Measurements from ENCODE around the gene TMEM72. TPM values are rescaled to one million over a fixed set of nuclear protein-coding genes. Genes with fewer than 3 reads are reported as not detected.

The TMEM72 gene
- polyA plus RNA-seq, 12 donors, result 0.08 to 0.21 (median 0.12) TPM; not detected in 5

DNA sequence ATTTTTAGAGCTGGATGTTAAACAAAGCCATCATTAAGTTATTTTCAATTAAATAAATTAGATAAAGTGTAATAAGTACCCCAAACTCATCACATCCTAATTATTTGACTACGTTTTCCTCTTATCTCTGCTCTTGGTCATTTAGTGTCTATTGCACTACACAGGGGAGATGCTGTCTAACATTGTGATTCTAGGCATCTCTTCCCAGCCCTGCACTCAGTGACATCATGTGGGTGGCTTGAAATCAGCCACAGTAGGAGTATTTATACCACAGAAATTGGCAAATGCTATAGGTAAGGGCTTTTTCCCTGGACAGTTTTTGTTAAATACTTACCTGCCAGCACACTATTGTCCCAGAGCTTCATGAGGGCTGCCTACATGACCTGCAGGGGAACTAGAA, 21.3 kb upstream of the TMEM72 start:
- DNase-seq, result no peak

GRCh38 chr10:44890696-44891563, 20.2 kb upstream of the TMEM72 start:
- no peak for DNase-seq

DNA sequence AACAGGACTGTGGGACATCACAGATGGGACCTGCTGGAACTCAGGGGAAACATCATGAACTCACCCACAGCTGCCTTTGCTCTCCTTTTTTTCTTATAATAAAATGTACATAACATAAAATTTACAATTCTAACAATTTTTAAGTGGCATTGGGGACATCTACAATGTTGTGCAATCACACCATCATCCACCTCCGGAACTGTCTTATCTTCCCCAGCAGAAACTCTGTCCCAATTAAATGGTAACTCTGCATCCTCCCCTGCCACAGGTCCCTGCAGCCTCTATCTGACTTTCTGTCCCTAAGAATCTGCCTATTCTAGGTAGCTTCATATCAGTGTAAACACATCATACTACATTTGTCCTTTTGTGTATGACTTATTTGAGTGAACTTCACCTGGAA, 19.4 kb upstream of the TMEM72 start:
- no peak for DNase-seq

GRCh38 chr10:44893604-44894468, 17.3 kb upstream of the TMEM72 start:
- DNase-seq, result no peak

DNA sequence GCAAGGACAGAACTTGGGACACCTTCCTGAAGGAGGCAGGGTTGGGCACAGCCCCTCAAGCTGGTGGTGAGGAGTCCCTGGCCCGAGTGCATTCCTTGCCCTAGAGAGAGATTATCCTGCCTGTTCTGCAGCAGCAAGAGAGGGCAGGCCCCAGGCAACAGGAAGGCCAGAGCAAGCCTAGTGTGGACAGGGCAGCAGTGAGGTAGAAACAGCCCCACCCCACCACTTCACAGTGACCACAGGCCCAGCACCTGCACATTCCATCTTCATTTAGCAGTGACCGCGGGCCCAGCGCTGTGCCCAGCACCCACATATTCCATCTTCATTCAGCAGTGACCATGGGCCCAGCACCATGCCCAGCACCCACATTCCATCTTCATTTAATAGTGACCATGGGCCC, 16.4 kb upstream of the TMEM72 start:
- DNase-seq, result no peak

GRCh38 chr10:44895280-44895679, 15.9 kb upstream of the TMEM72 start:
- DNase-seq, result no peak

- DNase-seq, result no peak
Measured at GRCh38 chr10:44897049-44897448, 14.1 kb upstream of the TMEM72 start.

- DNase-seq, result no peak
Measured at GRCh38 chr10:44898665-44899064, 12.5 kb upstream of the TMEM72 start.

DNA sequence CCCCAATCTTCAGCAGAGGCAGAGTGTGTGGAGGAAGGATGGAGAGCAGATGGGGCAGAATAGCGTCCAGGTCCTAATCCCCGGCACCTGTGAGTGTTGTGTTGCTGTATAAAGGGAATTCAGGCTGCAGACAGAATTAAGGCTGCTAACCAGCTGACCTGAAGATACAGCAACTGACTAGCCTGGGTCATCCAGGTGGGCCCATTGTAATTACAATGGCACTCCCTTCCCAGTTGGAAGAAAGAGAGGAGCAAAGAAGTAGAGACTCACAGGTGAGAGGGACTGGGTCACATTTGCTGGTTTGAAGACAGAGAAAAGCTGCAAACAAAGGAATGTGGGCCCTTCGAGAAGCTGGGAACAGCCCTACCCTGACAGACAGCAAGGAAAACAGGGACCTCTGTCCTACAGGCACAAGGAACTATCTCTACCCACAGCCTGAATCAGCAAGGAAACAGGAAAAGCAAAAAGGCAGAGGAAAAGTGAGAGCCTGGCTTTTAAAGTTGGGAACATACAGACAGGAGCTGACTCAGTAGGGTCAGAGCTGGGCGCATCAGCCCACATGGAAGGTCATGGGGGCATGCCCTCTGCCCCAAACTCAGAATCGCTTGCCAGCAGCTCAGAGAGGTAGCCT, 11.6 kb upstream of the TMEM72 start:
- DNase-seq, result no peak

DNA sequence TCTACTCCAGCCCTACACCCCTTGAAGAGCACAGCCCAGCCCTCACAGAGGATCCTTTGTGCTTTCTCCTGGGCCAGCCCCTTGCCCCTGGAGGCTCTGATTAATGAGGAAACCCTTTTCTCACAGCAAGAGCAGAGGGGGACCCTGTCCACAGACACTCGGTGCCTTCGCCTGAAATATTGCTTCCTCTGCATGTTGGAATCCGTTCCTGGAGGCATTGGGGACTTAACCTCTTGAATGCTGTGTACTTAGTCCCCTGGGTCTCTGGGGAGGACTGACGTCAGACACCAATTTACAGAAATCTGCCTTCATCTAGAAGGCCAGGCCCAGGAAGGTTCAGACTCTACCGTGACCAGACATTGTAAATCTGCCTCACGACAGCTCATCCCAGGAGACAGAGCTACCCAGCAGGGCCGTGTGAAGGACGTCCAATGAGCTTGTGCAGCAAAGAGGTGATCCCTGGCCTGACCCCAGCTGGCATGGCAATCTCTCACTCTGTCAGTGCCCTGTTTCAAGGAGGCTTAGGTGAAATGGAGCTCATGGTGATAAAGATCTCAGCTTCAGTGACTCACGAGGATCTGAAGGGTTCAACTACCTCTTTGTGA, 8.1 kb upstream of the TMEM72 start:
- DNase-seq, result no peak

DNA sequence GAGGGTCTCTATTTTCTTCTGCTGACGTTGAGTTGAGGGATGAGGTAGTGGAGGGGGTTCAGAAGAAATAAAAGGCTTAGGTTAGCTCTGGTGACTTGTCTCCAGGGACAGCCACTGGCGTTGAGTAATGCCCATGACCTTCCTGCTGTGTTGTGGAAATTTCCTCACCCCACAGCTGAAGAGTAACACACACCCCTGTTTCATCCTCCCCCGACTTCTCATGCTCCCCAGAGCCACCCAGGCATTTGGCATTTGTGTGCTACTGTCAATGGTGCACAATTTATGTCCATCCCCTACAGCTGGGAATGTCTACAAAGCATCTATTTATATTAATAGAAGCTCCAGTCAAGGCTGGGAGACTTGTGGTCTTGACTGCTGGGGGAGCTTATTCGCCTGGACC, 4.7 kb upstream of the TMEM72 start:
- DNase-seq, result no peak

GRCh38 chr10:44907556-44907955, 3.6 kb upstream of the TMEM72 start:
- DNase-seq, result no peak

- DNase-seq, result peak; percentile 57
Measured at GRCh38 chr10:44908066-44908749, 2.9 kb upstream of the TMEM72 start.

GRCh38 chr10:44908936-44909630, 2.1 kb upstream of the TMEM72 start:
- DNase-seq, result no peak

GRCh38 chr10:44909910-44910309, 1.2 kb upstream of the TMEM72 start:
- DNase-seq, result no peak

DNA sequence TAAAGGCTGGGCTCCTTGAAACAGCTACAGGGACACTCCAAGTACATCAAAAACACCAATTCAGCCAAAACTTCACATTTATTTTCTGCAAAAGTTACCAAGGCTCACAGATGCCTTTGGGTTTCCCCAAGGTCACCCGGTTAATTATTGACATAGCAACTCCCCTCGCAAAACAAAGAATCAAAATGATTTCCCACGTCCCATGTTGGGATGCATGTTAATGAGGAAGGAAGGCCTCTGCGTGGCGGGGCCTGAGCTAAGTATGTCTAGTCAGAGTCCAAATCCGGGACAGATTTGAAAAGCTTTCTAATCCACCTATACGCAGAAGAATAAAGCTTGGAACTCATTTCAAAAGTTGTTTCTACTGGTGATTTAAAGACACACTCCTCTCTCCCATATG, 535 bp upstream of the TMEM72 start:
- DNase-seq, result no peak

GRCh38 chr10:44911951-44912350, 814 bp downstream of the TMEM72 start:
- DNase-seq, result no peak

DNA sequence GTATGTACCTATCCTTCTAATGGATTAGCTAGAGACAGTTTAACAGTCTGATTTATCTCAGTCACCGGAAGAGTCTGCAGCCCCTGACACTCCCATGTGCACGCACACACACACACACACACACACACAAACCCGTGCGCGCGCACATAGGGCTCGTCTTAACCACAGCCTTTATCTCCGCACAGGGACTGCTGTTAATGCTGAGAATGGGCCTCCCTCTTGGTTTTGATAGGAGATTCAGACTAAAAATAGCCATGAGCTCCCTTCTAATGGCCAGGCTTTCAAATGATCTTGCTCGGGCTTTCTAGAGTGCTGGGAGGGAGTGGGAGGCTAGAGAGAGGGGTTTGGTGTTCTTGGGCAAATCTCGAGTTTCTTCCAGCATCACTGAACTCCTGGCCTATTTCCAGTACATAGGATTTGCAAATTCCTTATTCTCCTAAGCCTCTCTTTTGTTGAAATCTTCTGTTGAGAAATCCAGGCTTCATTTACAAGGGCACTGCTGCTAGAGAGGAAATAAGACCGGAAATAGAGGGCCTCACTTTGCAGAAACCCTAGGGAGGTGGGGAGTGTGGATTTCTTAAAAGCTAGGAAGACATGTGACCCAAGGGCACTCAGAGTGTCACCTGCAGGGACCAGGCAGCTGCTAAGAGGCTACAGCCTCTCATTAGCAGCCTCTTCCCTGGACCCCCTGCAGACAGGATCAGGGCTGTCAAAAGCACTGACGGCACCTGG, 2.4 kb downstream of the TMEM72 start:
- no peak for DNase-seq

DNA sequence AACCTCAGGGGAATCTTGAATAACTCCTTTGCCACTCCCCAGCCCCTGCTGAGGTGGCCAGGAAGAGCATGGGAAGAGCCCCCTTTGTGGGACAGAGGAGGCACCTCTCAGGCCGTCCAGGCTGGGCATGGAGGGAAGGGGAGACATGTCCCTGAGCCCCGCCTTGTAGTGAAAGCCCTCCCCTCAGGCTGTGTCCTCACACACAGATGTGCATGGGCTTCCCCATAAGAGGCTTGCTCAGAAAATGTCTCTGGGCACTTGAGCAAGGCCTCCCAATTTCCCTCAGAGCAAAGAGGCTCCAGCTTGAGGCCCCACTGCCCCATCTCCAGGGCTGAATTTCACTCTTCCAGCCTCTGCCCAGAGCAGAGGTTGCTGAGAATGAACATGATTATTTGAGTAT, 3.8 kb downstream of the TMEM72 start:
- no peak for DNase-seq

- no peak for DNase-seq
Measured at GRCh38 chr10:44916429-44916828, 5.3 kb downstream of the TMEM72 start.

All from muscle of arm (tissue), 12 donors.